Measurements from ENCODE around the gene HSFX4. TPM values are rescaled to one million over a fixed set of nuclear protein-coding genes. Genes with fewer than 3 reads are reported as not detected.

The HSFX4 gene
- total RNA-seq: not detected in 2 replicates

GRCh38 chrX:149929400-149929799 is at the start of gene HSFX4:
Gene HSFX4, plus strand, starts transcription at chrX:149929573. Its CDS starts 72 bp downstream, at chrX:149929645.

GRCh38 chrX:149881081-149881711 is 48.2 kb upstream of the HSFX4 start, which contains the start of gene MAGEA8:
Gene MAGEA8, plus strand, starts transcription at chrX:149881183. Its CDS starts 3,090 bp downstream, at chrX:149884273.

DNA sequence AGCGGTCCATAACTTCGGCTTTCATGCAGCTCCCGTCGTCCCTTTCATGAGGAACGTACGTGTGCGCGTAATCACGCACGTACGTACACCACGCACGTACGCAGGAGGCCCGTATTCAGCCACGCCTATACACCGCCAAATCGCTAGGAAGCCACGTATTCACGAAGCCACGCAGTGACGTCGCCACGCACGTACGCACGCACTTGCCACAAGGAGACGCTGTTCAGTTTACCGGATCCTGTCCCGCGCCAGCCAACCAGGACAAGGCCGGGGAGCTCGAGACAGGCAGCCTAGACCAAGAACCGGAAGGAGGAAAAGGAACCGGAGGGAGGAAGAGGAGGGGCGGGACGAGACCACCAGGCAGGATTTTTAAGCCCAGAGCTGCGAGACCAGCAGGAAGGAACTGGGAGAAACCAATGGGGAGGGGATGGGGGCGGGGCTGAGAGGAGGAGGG is 9.1 kb downstream of the HSFX4 start, which contains the start of gene EOLA2:
Gene EOLA2, minus strand, starts transcription at position 65 of the 454 bp plus-strand sequence. CDS start 4,617 bp downstream, outside the sequence.

Other genes with a start within 250 kb of the HSFX4 start
- not detected in 2 replicates for gene MAGEA11, start 217.5 kb upstream of the HSFX4 start, total RNA-seq
- gene HSFX1, start 155.5 kb upstream of the HSFX4 start, total RNA-seq: 0.66 and 0.75 TPM in 2 replicates
- gene MAGEA9, start 147.6 kb upstream of the HSFX4 start, total RNA-seq: not detected in 2 replicates
- gene MAGEA8, start 48.4 kb upstream of the HSFX4 start, total RNA-seq: not detected in 2 replicates
- gene EOLA2, start 8.9 kb downstream of the HSFX4 start, total RNA-seq: 12.3 and 18.1 TPM in 2 replicates

Measured in aortic smooth muscle cell (primary cell).